Keratinocyte (primary cell): ENCODE measurements around the gene NAA40.

ENCODE experiments used
- EZH2 ChIP-seq: IDR thresholded peaks from one replicate; pipeline ENCODE4 v1.6.1; 2012; ENCODE audit warnings: inconsistent platforms, mild to moderate bottlenecking, low read length, moderate library complexity
- TF ChIP-seq, protein P1 (sequence below), 3 experiments: IDR thresholded peaks in 1 of 3; conservative IDR thresholded peaks in 1 of 3; optimal IDR thresholded peaks in 1 of 3; 2 replicates in 2 of 3; 3 replicates in 1 of 3; pipeline versions ENCODE3 to v1.5.1; 2011; ENCODE audit warnings: low read length in 3 of 3, mild to moderate bottlenecking in 3 of 3, moderate library complexity in 2 of 3, control low read depth in 1 of 3, inconsistent platforms in 1 of 3; ENCODE audit not compliant: insufficient read depth in 2 of 3; ENCODE audit errors: extremely low read depth in 1 of 3

GRCh38 chr11:63951779-63952536, 13.2 kb downstream of the NAA40 start:
- TF ChIP-seq, protein P1, sequence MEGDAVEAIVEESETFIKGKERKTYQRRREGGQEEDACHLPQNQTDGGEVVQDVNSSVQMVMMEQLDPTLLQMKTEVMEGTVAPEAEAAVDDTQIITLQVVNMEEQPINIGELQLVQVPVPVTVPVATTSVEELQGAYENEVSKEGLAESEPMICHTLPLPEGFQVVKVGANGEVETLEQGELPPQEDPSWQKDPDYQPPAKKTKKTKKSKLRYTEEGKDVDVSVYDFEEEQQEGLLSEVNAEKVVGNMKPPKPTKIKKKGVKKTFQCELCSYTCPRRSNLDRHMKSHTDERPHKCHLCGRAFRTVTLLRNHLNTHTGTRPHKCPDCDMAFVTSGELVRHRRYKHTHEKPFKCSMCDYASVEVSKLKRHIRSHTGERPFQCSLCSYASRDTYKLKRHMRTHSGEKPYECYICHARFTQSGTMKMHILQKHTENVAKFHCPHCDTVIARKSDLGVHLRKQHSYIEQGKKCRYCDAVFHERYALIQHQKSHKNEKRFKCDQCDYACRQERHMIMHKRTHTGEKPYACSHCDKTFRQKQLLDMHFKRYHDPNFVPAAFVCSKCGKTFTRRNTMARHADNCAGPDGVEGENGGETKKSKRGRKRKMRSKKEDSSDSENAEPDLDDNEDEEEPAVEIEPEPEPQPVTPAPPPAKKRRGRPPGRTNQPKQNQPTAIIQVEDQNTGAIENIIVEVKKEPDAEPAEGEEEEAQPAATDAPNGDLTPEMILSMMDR (optimal IDR thresholded peaks at IDR 0.05 in 1 of 3, IDR thresholded peaks at IDR 0.05 in 1 of 3, conservative IDR thresholded peaks at IDR 0.05 in 1 of 3; ENCODE audit: extremely low read depth in 1 of 3, insufficient read depth in 2 of 3, low read length in 3 of 3): no peak
- TF ChIP-seq EZH2: no peak
